GM21737 (cell line): ENCODE measurements around the gene MST1.

Source experiments
- ATAC-seq: cut with Tn5 transposase; IDR thresholded peaks from one replicate; pipeline ENCODE4 v1.9.1; 2021; ENCODE audit warnings: mild to moderate bottlenecking, moderate library complexity; ENCODE audit not compliant: unreplicated experiment

The MST1 gene

GRCh38 chr3:49718858-49719213, 29.6 kb upstream of the MST1 start:
- no peak for ATAC-seq

- no peak for ATAC-seq
These were observed 28.9 kb upstream of the MST1 start for GRCh38 chr3:49717959-49718857.

DNA sequence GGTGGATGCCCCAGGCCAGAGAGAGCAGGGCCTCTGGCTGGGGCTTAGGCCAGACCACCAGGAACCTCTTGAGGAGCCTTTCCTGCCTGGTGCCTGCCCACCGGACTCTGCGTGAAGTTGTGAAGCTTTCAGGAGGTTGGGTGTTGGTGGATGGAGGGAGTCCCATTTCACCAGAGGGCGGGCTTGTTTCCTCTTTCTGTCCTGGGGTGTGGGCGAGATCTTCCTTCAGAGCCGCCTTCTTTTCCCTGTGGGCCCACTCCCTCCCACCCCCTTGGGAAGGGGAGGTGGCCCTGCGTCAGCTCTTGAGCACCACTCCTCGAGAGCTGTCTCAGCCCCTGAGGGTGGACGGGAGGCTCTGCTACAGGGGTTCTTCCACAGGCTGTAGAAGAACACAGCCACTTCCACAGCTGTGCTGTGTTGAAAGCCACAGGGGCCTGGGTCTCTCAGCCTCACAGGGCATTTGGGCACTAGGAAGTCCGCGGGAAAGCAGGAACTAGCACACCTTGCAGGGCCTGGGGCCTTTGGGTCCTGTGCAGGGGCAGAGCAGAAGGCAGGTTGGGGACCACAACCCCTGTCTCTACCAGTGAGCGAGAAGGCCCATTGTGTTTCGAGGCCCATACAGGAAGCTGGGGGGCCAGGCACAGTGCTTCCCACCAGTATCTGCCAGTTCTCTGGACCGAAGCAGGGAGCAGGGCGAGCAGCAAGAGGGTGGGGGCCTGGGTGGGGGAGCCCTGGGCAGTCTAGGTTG, 28.1 kb upstream of the MST1 start:
- ATAC-seq = no peak

DNA sequence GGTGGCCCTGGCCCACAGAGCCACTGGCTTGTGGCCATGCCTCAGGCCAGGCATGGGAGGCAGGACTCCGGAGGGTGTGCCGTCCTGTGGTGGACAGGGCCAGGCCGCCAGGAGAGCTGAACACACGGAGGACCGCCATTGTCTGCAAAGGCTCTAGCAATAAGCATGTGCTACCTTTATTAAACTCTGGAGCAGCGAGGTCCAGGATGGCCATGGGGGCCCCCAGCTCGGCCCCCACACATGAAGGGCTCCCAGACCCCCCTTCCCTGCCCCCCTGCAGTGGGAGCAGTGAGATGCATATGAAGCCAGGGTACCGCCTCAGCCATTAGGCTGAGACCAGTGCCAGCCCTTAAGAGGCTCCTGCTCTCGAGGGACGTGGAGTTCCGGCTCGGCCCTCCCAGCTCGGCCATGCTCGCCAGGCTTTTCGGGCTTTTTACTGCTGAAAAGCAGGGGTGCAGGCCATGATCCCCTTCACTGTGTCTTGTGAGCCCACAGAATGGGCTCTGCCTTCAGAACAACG, 27.5 kb upstream of the MST1 start:
- ATAC-seq = no peak

DNA sequence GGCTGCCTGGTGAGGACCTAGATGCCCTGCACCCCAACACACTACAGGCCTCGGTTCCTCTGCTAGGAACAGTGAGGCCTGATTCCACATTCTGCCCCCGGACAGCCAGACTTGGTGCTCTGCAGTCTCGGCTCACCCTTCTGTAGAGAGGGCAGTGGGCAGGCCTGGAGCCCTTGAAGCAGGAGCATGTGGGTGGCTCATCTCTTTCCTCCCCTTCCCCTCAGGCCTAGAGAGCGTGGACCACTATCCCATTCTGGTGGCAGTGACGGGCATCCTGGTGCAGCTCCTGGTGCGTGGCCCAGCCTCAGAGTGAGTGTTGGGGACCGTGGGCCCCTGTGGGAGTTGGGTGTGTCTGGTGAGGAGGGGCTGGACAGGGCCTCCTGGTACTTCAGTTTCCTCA, 26.9 kb upstream of the MST1 start:
- ATAC-seq = no peak

GRCh38 chr3:49715611-49716121, 26.4 kb upstream of the MST1 start:
- no peak for ATAC-seq

- ATAC-seq = no peak
These were observed 25.7 kb upstream of the MST1 start for GRCh38 chr3:49714728-49715550.

DNA sequence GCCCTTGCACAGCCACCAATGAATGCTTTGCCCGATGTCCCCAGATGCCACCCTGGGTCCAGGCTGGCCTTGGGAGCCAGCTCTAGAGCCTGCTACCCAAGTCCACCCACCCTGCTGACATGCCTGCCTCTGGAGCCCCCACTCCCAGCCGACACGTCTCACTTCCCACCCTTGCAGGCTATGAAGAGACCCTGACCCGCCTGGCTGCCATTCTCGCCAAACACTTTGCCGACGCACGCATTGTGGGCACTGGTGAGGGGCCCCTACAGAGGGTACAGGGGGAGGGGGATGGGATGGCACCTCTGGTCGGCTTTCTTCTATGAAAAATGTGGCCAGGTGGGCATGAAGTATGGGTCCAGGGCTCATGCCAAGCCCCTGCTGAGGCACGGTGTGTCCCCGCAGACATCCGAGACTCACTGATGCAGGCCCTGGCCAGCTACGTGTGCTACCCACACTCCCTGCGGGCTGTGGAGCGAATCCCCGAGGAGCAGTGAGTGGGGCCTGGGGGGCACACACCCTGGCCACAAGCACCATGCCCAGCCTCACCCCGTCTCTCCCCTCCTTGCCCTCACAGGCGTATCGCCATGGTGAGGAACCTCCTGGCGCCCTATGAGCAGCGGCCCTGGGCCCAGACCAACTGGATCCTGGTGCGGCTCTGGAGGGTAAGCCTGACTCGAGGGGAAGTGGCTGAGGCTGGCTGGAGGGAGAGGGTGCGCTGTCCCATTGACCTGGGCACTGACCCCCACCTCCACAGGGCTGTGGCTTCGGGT, 24.2 kb upstream of the MST1 start:
- ATAC-seq = no peak

DNA sequence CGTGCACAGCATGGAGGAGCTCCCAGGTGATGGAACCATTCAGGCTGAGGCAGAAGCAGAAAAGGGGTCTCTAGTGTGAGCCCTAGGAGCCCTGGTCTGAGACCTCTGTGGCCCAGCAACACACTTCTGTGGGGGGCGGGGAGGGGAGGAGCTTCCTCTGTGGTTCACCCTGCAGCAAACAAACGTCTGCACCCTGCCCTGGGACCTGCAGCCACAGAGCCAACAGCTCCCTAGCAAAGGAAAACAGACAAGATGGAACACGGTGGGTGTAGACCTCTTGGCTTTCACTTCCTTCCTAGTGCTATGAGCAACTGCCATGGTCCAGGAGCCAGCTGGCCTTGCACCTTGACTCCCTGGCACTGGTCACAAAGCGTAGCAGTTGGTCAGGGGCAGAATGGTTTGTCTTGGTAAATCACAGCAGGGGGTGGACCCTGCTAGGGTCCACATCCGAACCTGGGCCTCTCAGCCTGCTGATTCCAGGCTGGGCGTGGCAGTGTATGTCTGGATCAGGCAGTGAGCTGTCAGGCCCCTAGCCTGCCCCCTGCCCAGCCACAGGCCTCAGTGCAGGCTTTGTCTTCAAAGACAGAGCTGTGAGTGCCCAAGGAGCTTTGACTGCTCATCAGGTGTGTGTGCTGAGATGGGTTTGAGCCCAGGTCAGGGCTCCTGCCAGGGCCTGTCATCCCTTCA, 23.5 kb upstream of the MST1 start:
- no peak for ATAC-seq

GRCh38 chr3:49712166-49712565, 22.9 kb upstream of the MST1 start:
- no peak for ATAC-seq

DNA sequence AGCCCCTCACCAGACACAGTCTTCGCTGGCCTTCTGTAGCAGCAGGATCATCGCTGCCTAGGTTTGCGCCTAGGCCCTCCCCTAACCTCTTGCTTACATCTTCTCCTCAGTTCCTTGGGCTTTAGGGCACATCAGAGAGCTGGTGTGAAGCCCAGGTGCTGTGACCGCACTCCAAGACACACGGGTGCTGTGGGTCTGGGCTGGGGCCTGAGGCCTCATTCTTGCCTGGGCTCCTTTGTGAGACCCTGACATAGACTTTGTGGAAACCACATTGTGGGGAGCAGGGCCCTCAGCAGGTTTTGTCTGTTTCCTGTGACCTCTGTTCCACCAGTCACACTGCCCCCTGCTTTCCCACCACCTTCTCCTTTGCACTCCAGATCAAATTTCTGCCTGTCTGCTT, 22.2 kb upstream of the MST1 start:
- ATAC-seq = no peak

GRCh38 chr3:49709852-49710251, 20.6 kb upstream of the MST1 start:
- no peak for ATAC-seq

GRCh38 chr3:49707113-49707480, 17.8 kb upstream of the MST1 start:
- no peak for ATAC-seq

GRCh38 chr3:49706456-49707112, 17.3 kb upstream of the MST1 start:
- ATAC-seq = no peak

- ATAC-seq = no peak
These were observed 16.2 kb upstream of the MST1 start for GRCh38 chr3:49705390-49705960.

- ATAC-seq = no peak
These were observed 15.4 kb upstream of the MST1 start for GRCh38 chr3:49704629-49705028.

GRCh38 chr3:49703956-49704355, 14.7 kb upstream of the MST1 start:
- no peak for ATAC-seq

GRCh38 chr3:49703443-49703927, 14.2 kb upstream of the MST1 start:
- no peak for ATAC-seq

GRCh38 chr3:49702672-49703071, 13.4 kb upstream of the MST1 start:
- no peak for ATAC-seq
